WI38 (cell line): ENCODE data around the gene INPP5A.

ENCODE experiments used
- H3K4me3 ChIP-seq: 2 replicates; pipeline ENCODE4 v1.5.1; 2011; ENCODE audit warnings: low read depth, mild to moderate bottlenecking, control low read depth, low read length
- TF ChIP-seq, protein P1 (sequence below): IDR thresholded peaks from 2 replicates; pipeline ENCODE4 v1.5.1; 2012; ENCODE audit warnings: low read depth, mild to moderate bottlenecking, control low read depth, low read length

INPP5A gene

GRCh38 chr10:132554053-132554990 lies 16.7 kb downstream of the INPP5A start:
- TF ChIP-seq, protein P1, sequence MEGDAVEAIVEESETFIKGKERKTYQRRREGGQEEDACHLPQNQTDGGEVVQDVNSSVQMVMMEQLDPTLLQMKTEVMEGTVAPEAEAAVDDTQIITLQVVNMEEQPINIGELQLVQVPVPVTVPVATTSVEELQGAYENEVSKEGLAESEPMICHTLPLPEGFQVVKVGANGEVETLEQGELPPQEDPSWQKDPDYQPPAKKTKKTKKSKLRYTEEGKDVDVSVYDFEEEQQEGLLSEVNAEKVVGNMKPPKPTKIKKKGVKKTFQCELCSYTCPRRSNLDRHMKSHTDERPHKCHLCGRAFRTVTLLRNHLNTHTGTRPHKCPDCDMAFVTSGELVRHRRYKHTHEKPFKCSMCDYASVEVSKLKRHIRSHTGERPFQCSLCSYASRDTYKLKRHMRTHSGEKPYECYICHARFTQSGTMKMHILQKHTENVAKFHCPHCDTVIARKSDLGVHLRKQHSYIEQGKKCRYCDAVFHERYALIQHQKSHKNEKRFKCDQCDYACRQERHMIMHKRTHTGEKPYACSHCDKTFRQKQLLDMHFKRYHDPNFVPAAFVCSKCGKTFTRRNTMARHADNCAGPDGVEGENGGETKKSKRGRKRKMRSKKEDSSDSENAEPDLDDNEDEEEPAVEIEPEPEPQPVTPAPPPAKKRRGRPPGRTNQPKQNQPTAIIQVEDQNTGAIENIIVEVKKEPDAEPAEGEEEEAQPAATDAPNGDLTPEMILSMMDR, result no peak
- no peak overlapping the region for H3K4me3 ChIP-seq

GRCh38 chr10:132554991-132555647 lies 17.5 kb downstream of the INPP5A start:
- TF ChIP-seq, protein P1, result no peak

GRCh38 chr10:132555648-132556575 lies 18.3 kb downstream of the INPP5A start:
- TF ChIP-seq, protein P1, result no peak

More at GRCh38 chr10:132554991-132555647, 17.5 kb downstream of the INPP5A start:
- H3K4me3 ChIP-seq, result no peak overlapping the region

GRCh38 chr10:132556994-132557441 lies 19.4 kb downstream of the INPP5A start:
- no peak overlapping the region for H3K4me3 ChIP-seq
- TF ChIP-seq, protein P1, result no peak

More at GRCh38 chr10:132555648-132556575, 18.3 kb downstream of the INPP5A start:
- H3K4me3 ChIP-seq, result no peak overlapping the region

GRCh38 chr10:132557696-132558515 lies 20.3 kb downstream of the INPP5A start:
- TF ChIP-seq, protein P1, result no peak
- H3K4me3 ChIP-seq, result no peak overlapping the region
